KMS-11 (cell line): ENCODE measurements around the gene CENPP.
A peak's percentile ranks its signal among the peaks of the same experiment; 100 is the strongest.

ENCODE experiments used
- H2AFZ ChIP-seq: fragments of 200-600 bp; sonication (generic); 2 replicates; pipeline ENCODE4 v1.6.1; 2016; ENCODE audit warnings: antibody characterized with exemption, mixed run types, low read depth
- H3K27ac ChIP-seq: fragments of 200-600 bp; sonication (generic); 2 replicates; pipeline ENCODE4 v1.6.1; 2016; ENCODE audit warnings: mild to moderate bottlenecking, mixed run types
- H3K27me3 ChIP-seq: fragments of 200-600 bp; sonication (generic); 2 replicates; pipeline ENCODE4 v1.6.1; 2017; ENCODE audit warnings: mild to moderate bottlenecking, low read depth, mixed run types, moderate library complexity; ENCODE audit not compliant: insufficient read depth
- H3K36me3 ChIP-seq: fragments of 200-600 bp; sonication (generic); 2 replicates; pipeline ENCODE4 v1.6.1; 2017; ENCODE audit warnings: mild to moderate bottlenecking, mixed run types; ENCODE audit not compliant: insufficient read depth
- H3K4me1 ChIP-seq: fragments of 200-600 bp; sonication (generic); 2 replicates; pipeline ENCODE4 v1.6.1; 2016; ENCODE audit warnings: mild to moderate bottlenecking, low read depth, mixed run types; ENCODE audit not compliant: poor library complexity, severe bottlenecking
- H3K4me2 ChIP-seq: fragments of 200-600 bp; sonication (generic); 2 replicates; pipeline ENCODE4 v1.7.0; 2016; ENCODE audit warnings: mild to moderate bottlenecking, mixed run types
- H3K4me3 ChIP-seq: fragments of 200-600 bp; sonication (generic); IDR thresholded peaks from 2 replicates; pipeline ENCODE4 v1.6.1; 2017; ENCODE audit warnings: low read depth, low read length, mixed read lengths; ENCODE audit not compliant: insufficient read depth
- H3K79me2 ChIP-seq: fragments of 200-600 bp; sonication (generic); 2 replicates; pipeline ENCODE4 v1.6.1; 2016; ENCODE audit warnings: low read depth, mixed run types; ENCODE audit not compliant: insufficient read depth
- H3K9ac ChIP-seq: fragments of 200-600 bp; sonication (generic); 2 replicates; pipeline ENCODE4 v1.6.1; 2016; ENCODE audit warnings: mild to moderate bottlenecking, mixed run types
- H4K20me1 ChIP-seq: fragments of 200-600 bp; sonication (generic); 2 replicates; pipeline ENCODE4 v1.6.1; 2016; ENCODE audit warnings: mild to moderate bottlenecking, mixed run types; ENCODE audit not compliant: insufficient read depth
- TF ChIP-seq, protein P1 (sequence below): fragments of 200-600 bp; sonication (generic); conservative IDR thresholded peaks from 2 replicates; pipeline ENCODE4 v1.6.1; 2017; ENCODE audit warnings: low read depth, mild to moderate bottlenecking, antibody characterized with exemption, low read length, moderate library complexity, mixed read lengths

The CENPP gene

DNA sequence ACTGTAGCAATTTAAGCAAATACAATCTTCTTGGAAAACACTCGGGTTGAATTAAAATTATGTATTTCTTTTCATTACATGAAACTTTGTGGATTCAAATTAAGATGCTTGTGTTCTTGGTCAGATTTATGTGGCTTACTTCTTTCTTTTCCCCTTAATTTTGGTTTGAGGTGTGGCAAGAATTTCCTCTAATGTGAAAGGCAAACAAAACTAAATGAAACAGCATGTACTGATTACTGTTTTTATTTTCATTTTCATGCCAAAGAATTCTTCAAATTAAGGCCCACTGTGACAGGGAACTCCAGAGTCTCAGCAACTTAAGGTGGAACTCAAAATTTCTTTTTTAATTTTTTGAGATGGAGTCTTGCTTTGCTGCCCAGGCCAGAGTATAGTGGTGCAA is 98.6 kb downstream of the CENPP start, which contains the start of gene OMD:
OMD (minus strand) TSS at position 132 of the 400 bp plus-strand sequence. CDS start 6,913 bp downstream, outside the sequence.
- Histone ChIP-seq H3K9ac (no peak within 1 kb of the TSS), H3K27me3 (no peaks in the 10 kb centered on the region), H3K4me2 (peak within 1 kb of the TSS; percentile 37; the same call in 1 of the 2 replicates), H3K79me2 (no peaks in the 10 kb centered on the region), H4K20me1 (no peaks in the 10 kb centered on the region), H2AFZ (no peak within 1 kb of the TSS), H3K36me3 (no peaks in the 10 kb centered on the region), H3K4me1 (peaks cover 11% of the 10 kb centered on the region), H3K4me3 (no peak within 1 kb of the TSS), H3K27ac (no peak within 1 kb of the TSS)
- TF ChIP-seq, protein P1, sequence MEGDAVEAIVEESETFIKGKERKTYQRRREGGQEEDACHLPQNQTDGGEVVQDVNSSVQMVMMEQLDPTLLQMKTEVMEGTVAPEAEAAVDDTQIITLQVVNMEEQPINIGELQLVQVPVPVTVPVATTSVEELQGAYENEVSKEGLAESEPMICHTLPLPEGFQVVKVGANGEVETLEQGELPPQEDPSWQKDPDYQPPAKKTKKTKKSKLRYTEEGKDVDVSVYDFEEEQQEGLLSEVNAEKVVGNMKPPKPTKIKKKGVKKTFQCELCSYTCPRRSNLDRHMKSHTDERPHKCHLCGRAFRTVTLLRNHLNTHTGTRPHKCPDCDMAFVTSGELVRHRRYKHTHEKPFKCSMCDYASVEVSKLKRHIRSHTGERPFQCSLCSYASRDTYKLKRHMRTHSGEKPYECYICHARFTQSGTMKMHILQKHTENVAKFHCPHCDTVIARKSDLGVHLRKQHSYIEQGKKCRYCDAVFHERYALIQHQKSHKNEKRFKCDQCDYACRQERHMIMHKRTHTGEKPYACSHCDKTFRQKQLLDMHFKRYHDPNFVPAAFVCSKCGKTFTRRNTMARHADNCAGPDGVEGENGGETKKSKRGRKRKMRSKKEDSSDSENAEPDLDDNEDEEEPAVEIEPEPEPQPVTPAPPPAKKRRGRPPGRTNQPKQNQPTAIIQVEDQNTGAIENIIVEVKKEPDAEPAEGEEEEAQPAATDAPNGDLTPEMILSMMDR: no peak

DNA sequence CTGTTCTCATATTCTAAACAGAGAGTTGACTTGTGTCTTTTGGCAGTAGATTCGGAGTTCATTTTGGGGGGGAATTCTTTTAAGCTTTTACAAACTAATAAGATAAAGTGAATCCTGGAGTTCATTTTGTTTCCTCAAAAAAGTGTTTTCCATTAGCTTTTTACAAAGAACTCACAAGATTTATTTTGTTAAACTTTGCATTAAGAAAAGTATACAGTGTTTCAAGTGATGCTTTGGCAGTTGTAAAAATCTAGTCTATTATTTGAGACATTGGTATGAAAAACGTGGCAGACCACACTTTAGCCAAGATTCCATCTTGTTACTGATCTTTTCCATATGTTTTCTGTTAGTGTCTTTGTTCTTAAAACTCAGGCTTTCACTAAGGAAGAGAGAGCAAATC is 99.7 kb downstream of the CENPP start:
- TF ChIP-seq, protein P1: no peak
- Histone ChIP-seq H3K4me3 (no peak overlapping the region), H3K36me3 (no peaks in the 10 kb centered on the region), H3K4me1 (peaks cover 11% of the 10 kb centered on the region), H4K20me1 (no peaks in the 10 kb centered on the region), H2AFZ (no peak overlapping the region), H3K9ac (no peak overlapping the region), H3K4me2 (no peak overlapping the region), H3K27me3 (no peaks in the 10 kb centered on the region), H3K27ac (no peak overlapping the region), H3K79me2 (no peaks in the 10 kb centered on the region)

DNA sequence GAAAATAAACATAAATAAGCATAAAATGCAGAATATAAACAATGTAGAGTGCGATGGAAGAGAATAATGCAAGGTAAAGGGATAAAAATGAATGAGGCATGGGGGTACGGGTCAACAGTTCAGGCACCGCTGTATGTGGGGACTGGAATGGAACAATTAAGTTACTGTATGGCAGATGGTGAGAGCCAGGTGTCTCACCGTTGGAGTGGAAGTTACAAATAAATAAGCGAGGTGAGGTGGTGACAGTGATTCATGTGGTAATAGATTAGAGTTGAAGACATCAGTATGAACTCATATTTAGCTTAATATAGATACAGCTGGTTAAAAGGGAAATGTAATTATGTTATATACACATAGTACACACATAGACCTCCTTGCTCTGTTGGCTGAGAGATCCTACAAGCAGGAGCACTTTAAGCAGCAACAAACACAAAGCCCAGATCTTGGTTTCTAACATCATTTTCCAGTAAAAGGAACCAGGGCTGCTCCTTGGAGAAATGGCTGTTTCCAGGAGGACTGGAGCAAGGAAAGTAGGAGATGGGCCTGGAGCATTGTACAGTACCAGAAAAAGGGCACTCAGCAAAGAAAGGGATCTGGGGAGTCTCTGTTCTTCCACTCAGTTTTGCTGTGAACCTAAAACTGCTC is 100.9 kb downstream of the CENPP start:
- Histone ChIP-seq H3K4me3 (no peak overlapping the region), H3K4me1 (peaks cover 11% of the 10 kb centered on the region), H3K27ac (no peak overlapping the region), H3K27me3 (no peaks in the 10 kb centered on the region), H3K4me2 (no peak overlapping the region), H3K36me3 (no peaks in the 10 kb centered on the region), H2AFZ (no peak overlapping the region), H4K20me1 (no peaks in the 10 kb centered on the region), H3K9ac (no peak overlapping the region), H3K79me2 (no peaks in the 10 kb centered on the region)
- TF ChIP-seq, protein P1: no peak

DNA sequence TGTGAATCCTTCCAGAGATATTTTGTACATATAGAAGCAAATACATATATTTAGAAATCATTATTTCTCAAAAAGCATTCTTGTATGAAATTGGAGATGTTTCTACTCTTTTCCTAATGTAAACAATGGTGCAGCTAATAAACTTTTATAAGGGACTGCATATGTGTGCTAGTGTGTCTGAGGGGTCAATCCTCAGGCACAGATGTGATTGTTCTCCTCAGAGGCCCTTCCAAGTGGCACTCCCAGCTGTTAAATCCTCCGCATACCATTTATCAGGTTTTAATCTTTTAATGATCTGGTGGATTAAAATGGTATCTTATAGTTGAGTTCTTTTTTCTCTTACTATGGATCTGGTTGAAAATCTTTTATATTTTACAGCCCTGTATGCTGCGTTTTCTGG is 104.1 kb downstream of the CENPP start:
- H3K36me3 ChIP-seq: no peaks in the 10 kb centered on the region
- H2AFZ ChIP-seq: no peak overlapping the region
- no peak overlapping the region for H3K9ac ChIP-seq
- no peak overlapping the region for H3K27ac ChIP-seq
- H3K4me2 ChIP-seq: no peak overlapping the region
- no peaks in the 10 kb centered on the region for H3K4me1 ChIP-seq
- H3K79me2 ChIP-seq: no peaks in the 10 kb centered on the region
- H4K20me1 ChIP-seq: no peaks in the 10 kb centered on the region
- H3K4me3 ChIP-seq: no peak overlapping the region
- TF ChIP-seq, protein P1: no peak
- no peaks in the 10 kb centered on the region for H3K27me3 ChIP-seq
